ENCODE results near the gene ESRRB.

DNA sequence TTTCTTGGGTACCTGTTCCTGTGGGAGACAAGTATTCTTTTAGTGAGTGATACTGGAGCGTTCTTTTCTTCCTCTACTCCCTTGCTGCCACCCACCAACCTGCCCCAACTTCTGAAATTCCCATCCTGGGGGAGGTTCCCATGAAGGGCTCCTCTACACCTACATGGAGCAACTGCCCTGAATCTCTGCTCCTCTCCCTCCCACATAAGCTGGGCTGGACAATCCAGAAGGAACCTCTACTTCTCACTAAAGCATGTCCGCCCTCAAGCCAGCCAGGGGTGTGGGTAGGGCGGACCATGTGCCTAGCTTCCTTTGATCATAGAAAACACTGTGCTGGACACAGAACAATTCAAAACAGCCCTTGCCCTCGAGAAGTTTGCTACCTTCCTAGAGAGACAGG, 25.9 kb upstream of the ESRRB start:
- TF ChIP-seq, protein P1, sequence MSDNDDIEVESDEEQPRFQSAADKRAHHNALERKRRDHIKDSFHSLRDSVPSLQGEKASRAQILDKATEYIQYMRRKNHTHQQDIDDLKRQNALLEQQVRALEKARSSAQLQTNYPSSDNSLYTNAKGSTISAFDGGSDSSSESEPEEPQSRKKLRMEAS (IDR thresholded peaks at IDR 0.05; ENCODE audit: low read depth, low read length): no peak
- TF ChIP-seq, protein P2, sequence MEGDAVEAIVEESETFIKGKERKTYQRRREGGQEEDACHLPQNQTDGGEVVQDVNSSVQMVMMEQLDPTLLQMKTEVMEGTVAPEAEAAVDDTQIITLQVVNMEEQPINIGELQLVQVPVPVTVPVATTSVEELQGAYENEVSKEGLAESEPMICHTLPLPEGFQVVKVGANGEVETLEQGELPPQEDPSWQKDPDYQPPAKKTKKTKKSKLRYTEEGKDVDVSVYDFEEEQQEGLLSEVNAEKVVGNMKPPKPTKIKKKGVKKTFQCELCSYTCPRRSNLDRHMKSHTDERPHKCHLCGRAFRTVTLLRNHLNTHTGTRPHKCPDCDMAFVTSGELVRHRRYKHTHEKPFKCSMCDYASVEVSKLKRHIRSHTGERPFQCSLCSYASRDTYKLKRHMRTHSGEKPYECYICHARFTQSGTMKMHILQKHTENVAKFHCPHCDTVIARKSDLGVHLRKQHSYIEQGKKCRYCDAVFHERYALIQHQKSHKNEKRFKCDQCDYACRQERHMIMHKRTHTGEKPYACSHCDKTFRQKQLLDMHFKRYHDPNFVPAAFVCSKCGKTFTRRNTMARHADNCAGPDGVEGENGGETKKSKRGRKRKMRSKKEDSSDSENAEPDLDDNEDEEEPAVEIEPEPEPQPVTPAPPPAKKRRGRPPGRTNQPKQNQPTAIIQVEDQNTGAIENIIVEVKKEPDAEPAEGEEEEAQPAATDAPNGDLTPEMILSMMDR (IDR thresholded peaks at IDR 0.05; ENCODE audit: low read depth, low read length): no peak
- TF ChIP-seq POLR2A (IDR thresholded peaks at IDR 0.05; ENCODE audit: extremely low read depth, insufficient read length): no peak
